K562 (cell line): ENCODE results near the gene CTXN1. TPM values are rescaled to one million over a fixed set of nuclear protein-coding genes. Genes with fewer than 3 reads are reported as not detected.

Source experiments
- ETS2 ChIP-seq: IDR thresholded peaks from 2 replicates; pipeline ENCODE4 v1.6.1; 2016; ENCODE audit warnings: borderline replicate concordance, missing genetic modification characterization, mild to moderate bottlenecking, moderate library complexity, missing compliant biosample characterization; ENCODE audit not compliant: poor library complexity, severe bottlenecking
- GABPA ChIP-seq: fragments of 200-800 bp; sonication (Bioruptor generic); conservative IDR thresholded peaks from 2 replicates; pipeline ENCODE4 v1.6.1; 2016; ENCODE audit warnings: low read depth, missing genetic modification characterization, missing compliant biosample characterization
- HNRNPL ChIP-seq: fragments of 200-400 bp; formaldehyde crosslinking; IDR thresholded peaks from 2 replicates; pipeline ENCODE4 v1.6.1; 2017; ENCODE audit warnings: low read depth, mild to moderate bottlenecking, low read length
- L3MBTL2 ChIP-seq: fragments of 450-650 bp; IDR thresholded peaks from 2 replicates; pipeline ENCODE4 v1.6.1; 2016; ENCODE audit warnings: mild to moderate bottlenecking, moderate library complexity
- MTA1 ChIP-seq: fragments of 450-650 bp; IDR thresholded peaks from 2 replicates; pipeline ENCODE4 v1.6.1; 2017; ENCODE audit warnings: borderline replicate concordance
- NBN ChIP-seq: fragments of 450-650 bp; IDR thresholded peaks from 2 replicates; pipeline ENCODE4 v1.6.1; 2016; ENCODE audit warnings: low read depth, mild to moderate bottlenecking
- PURB ChIP-seq: sonication (generic); formaldehyde crosslinking; IDR thresholded peaks from 2 replicates; pipeline ENCODE4 v1.9.0; 2021; ENCODE audit warnings: low read depth, mild to moderate bottlenecking, missing genetic modification reagents
- RBM15 ChIP-seq: fragments of 200-400 bp; formaldehyde crosslinking; IDR thresholded peaks from 2 replicates; pipeline ENCODE4 v1.6.1; 2018; ENCODE audit warnings: mild to moderate bottlenecking, low read length, moderate library complexity; ENCODE audit not compliant: insufficient read depth
- RBM34 ChIP-seq: fragments of 200-400 bp; formaldehyde crosslinking; IDR thresholded peaks from 2 replicates; pipeline ENCODE4 v1.6.1; 2018; ENCODE audit warnings: low read length, borderline replicate concordance; ENCODE audit not compliant: insufficient read depth
- SAFB ChIP-seq: fragments of 200-400 bp; formaldehyde crosslinking; IDR thresholded peaks from 2 replicates; pipeline ENCODE4 v1.6.1; 2017; ENCODE audit warnings: low read depth, low read length, borderline replicate concordance
- SMAD1 ChIP-seq: fragments of 150-350 bp; IDR thresholded peaks from 2 replicates; pipeline ENCODE4 v1.6.1; 2014; ENCODE audit warnings: low read length, low read depth; ENCODE audit not compliant: partially characterized antibody
- SMARCA4 ChIP-seq: fragments of 450-650 bp; IDR thresholded peaks from 2 replicates; pipeline ENCODE4 v1.6.1; 2016
- ZBTB8A ChIP-seq: fragments of 450-650 bp; IDR thresholded peaks from 2 replicates; pipeline ENCODE4 v1.6.1; 2018; ENCODE audit warnings: mild to moderate bottlenecking, moderate library complexity; ENCODE audit not compliant: partially characterized antibody
- ZNF696 ChIP-seq: fragments of 250-450 bp; sonication (Bioruptor Pico); conservative IDR thresholded peaks from 2 replicates; pipeline ENCODE4 v1.4.0; 2020; ENCODE audit warnings: mild to moderate bottlenecking, moderate library complexity
- ZZZ3 ChIP-seq: fragments of 450-650 bp; IDR thresholded peaks from 2 replicates; pipeline ENCODE4 v1.6.1; 2016; ENCODE audit warnings: antibody characterized with exemption, mild to moderate bottlenecking, moderate library complexity
- polyA plus RNA-seq, 8 experiments: library from polyadenylated mRNA; depleted of rRNA in 4 of 8; stranded (reverse) in 5 of 8; unstranded in 3 of 8; fragments of >200 nt; fragmentation: Nextera tagmentation in 2 of 8; fragmentation: Illumina TruSeq in 1 of 8; extraction: Ambion mirVana in 2 of 8; extraction: Trizol in 1 of 8; gene quantifications; 2 replicates each; pipeline versions ENCODE4 v1.2.1 to v1.2.3, GENCODE V29; 2011 to 2014; ENCODE audit warnings: inconsistent platforms in 1 of 8, missing spikeins in 1 of 8
- total RNA-seq, 7 experiments: library from RNA; depleted of rRNA in 6 of 7; stranded (reverse); fragments of >200 nt in 6 of 7; fragmentation: Illumina TruSeq in 2 of 7; extraction: Trizol in 2 of 7; gene quantifications; 2 replicates each; pipeline versions ENCODE4 v1.2.1 to v1.2.3, GENCODE V29; 2011 to 2021; ENCODE audit warnings: low replicate concordance in 1 of 7
- TF ChIP-seq, protein P1 (sequence below): fragments of 250-450 bp; sonication (Bioruptor Pico); IDR thresholded peaks from 2 replicates; pipeline ENCODE4 v1.5.0; 2020; ENCODE audit warnings: mild to moderate bottlenecking
- TF ChIP-seq, protein P2 (sequence below): sonication (generic); IDR thresholded peaks from 2 replicates; pipeline ENCODE4 v1.6.1; 2016
- TF ChIP-seq, protein P3 (sequence below), 2 experiments: IDR thresholded peaks in 1 of 2; conservative IDR thresholded peaks in 1 of 2; 2 replicates each; pipeline ENCODE4 v1.6.1; 2016; ENCODE audit warnings: low read depth in 2 of 2, mild to moderate bottlenecking in 1 of 2, missing compliant biosample characterization in 1 of 2, missing genetic modification characterization in 1 of 2, moderate library complexity in 1 of 2
- TF ChIP-seq, protein P4 (sequence below), 2 experiments: fragments of 450-650 bp in 1 of 2; IDR thresholded peaks; 2 replicates each; pipeline ENCODE4 v1.6.1; 2011 to 2017; ENCODE audit warnings: low read depth in 2 of 2, antibody characterized with exemption in 1 of 2, borderline replicate concordance in 1 of 2, low read length in 1 of 2, mild to moderate bottlenecking in 1 of 2, mixed read lengths in 1 of 2; ENCODE audit not compliant: control insufficient read depth in 1 of 2

Gene CTXN1
- total and polyA plus RNA-seq, 9 of the 15 experiments (the other 6 are each of a cell fraction or from before 2014, with no cell fraction given) = 0.15 to 37.4 (median 1.8) TPM; not detected in 2

DNA sequence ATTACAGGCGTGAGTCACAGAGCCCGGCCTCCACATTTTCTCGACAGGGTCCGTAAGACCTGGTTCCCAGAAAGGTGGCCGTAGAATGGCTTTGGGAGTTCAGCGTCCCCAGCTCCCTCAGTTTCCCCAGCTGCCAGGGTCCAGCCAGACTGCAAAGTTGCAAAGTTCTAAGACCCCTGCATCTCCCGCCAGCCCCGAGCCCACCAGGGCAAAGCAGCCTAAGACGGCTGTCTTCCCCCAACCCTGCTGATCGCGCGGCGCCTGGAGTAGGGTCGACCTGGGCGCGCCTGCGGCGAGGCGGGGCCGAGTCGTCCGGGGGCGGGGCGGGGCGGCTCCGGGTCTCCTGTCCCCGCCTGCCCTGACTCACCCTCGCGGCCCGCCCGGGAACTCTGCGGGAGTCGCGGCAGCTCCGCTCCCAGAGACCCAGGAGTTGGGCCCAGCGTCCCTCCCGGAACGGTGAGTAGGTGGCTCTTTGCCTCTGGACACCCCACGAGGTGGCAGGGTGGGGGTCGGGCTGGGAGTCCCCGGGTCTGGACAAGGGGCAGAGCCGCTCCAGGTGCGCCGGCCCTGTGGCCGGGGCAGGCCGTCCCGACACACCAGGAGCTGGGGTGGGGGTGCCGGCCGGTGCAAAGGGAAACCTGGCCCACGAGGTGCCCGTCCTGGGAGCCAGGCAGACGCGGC, 37.6 kb downstream of the CTXN1 start, which contains the start of gene LRRC8E (continued):
- TF ChIP-seq, protein P1, sequence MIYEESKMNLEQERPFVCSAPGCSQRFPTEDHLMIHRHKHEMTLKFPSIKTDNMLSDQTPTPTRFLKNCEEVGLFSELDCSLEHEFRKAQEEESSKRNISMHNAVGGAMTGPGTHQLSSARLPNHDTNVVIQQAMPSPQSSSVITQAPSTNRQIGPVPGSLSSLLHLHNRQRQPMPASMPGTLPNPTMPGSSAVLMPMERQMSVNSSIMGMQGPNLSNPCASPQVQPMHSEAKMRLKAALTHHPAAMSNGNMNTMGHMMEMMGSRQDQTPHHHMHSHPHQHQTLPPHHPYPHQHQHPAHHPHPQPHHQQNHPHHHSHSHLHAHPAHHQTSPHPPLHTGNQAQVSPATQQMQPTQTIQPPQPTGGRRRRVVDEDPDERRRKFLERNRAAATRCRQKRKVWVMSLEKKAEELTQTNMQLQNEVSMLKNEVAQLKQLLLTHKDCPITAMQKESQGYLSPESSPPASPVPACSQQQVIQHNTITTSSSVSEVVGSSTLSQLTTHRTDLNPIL = no peak
- TF ChIP-seq RBM34 (no peak), SMAD1 (no peak), ZZZ3 (no peak), L3MBTL2 (0 out of 2 replicates have a peak, but pooled peaks have one; percentile 38), ZNF696 (CRISPR knock-in tag) (no peak), RBM15 (no peak), ZBTB8A (no peak), SAFB (no peak), NBN (no peak), SMARCA4 (no peak), ETS2 (no peak), GABPA (tag) (no peak), PURB (CRISPR knock-in tag) (no peak), MTA1 (no peak), HNRNPL (no peak)
- TF ChIP-seq, protein P2, sequence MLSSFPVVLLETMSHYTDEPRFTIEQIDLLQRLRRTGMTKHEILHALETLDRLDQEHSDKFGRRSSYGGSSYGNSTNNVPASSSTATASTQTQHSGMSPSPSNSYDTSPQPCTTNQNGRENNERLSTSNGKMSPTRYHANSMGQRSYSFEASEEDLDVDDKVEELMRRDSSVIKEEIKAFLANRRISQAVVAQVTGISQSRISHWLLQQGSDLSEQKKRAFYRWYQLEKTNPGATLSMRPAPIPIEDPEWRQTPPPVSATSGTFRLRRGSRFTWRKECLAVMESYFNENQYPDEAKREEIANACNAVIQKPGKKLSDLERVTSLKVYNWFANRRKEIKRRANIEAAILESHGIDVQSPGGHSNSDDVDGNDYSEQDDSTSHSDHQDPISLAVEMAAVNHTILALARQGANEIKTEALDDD = no peak
- TF ChIP-seq, protein P3, sequence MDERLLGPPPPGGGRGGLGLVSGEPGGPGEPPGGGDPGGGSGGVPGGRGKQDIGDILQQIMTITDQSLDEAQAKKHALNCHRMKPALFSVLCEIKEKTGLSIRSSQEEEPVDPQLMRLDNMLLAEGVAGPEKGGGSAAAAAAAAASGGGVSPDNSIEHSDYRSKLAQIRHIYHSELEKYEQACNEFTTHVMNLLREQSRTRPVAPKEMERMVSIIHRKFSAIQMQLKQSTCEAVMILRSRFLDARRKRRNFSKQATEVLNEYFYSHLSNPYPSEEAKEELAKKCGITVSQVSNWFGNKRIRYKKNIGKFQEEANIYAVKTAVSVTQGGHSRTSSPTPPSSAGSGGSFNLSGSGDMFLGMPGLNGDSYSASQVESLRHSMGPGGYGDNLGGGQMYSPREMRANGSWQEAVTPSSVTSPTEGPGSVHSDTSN (CRISPR knock-in tag; IDR thresholded peaks at IDR 0.05; ENCODE audit: low read depth) = no peak
- TF ChIP-seq, protein P3 (tag; conservative IDR thresholded peaks at IDR 0.05; ENCODE audit: low read depth) = no peak
- TF ChIP-seq, protein P4, sequence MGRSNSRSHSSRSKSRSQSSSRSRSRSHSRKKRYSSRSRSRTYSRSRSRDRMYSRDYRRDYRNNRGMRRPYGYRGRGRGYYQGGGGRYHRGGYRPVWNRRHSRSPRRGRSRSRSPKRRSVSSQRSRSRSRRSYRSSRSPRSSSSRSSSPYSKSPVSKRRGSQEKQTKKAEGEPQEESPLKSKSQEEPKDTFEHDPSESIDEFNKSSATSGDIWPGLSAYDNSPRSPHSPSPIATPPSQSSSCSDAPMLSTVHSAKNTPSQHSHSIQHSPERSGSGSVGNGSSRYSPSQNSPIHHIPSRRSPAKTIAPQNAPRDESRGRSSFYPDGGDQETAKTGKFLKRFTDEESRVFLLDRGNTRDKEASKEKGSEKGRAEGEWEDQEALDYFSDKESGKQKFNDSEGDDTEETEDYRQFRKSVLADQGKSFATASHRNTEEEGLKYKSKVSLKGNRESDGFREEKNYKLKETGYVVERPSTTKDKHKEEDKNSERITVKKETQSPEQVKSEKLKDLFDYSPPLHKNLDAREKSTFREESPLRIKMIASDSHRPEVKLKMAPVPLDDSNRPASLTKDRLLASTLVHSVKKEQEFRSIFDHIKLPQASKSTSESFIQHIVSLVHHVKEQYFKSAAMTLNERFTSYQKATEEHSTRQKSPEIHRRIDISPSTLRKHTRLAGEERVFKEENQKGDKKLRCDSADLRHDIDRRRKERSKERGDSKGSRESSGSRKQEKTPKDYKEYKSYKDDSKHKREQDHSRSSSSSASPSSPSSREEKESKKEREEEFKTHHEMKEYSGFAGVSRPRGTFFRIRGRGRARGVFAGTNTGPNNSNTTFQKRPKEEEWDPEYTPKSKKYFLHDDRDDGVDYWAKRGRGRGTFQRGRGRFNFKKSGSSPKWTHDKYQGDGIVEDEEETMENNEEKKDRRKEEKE (IDR thresholded peaks at IDR 0.05; ENCODE audit: borderline replicate concordance in 1 of 2, control insufficient read depth in 1 of 2, low read depth in 2 of 2, low read length in 1 of 2) = no peak
